Measurements from ENCODE around the gene EML3.

EML3 gene

GRCh38 chr11:62603072-62603408 lies 9.5 kb downstream of the EML3 start:
- Histone ChIP-seq H3K9ac (ENCODE audit: low read length) (no peak overlapping the region), H2BK120ac (ENCODE audit: insufficient read depth, low read length, poor library complexity) (peak overlapping the region; percentile 5), H3K23ac (ENCODE audit: low read length) (no peak overlapping the region), H3K9me3 (ENCODE audit: insufficient read depth, low read depth, low read length) (no peaks in the 10 kb centered on the region), H3K4me1 (ENCODE audit: control insufficient read depth in 1 of 2, insufficient read depth in 2 of 2, low read length in 2 of 2) (peaks cover 10 to 16% of the 10 kb centered on the region in 2 experiments), H3K4me3 (ENCODE audit: low read depth, low read length) (peak overlapping the region; percentile 72), H4K8ac (ENCODE audit: low read depth, low read length) (peak overlapping the region; percentile 75), H2BK12ac (ENCODE audit: low read length) (peak overlapping the region; percentile 7), H3K79me1 (ENCODE audit: low read length) (peaks cover 21% of the 10 kb centered on the region), H3K27ac (ENCODE audit: low read depth, low read length) (no peak overlapping the region), H3K4ac (ENCODE audit: low read depth, low read length) (no peak overlapping the region), H2BK5ac (ENCODE audit: low read depth, low read length, poor library complexity) (no peak overlapping the region), H4K91ac (ENCODE audit: low read depth, low read length) (peak overlapping the region; percentile 41), H3K18ac (ENCODE audit: low read length) (peak overlapping the region; percentile 0), H2AK5ac (ENCODE audit: low read length) (no peak overlapping the region), H2AFZ (ENCODE audit: insufficient read depth, low read length, poor library complexity) (no peak overlapping the region), H4K12ac (ENCODE audit: low read depth, low read length) (peak overlapping the region; percentile 52), H3K14ac (ENCODE audit: low read length) (peak overlapping the region; percentile 10), H3K79me2 (ENCODE audit: control insufficient read depth, insufficient read depth, low read length, poor library complexity) (peaks cover 11% of the 10 kb centered on the region), H3K27me3 (ENCODE audit: insufficient read depth, low read length) (no peaks in the 10 kb centered on the region), H3K4me2 (ENCODE audit: low read length) (peak overlapping the region; percentile 89), H3K36me3 (ENCODE audit: control insufficient read depth in 1 of 2, insufficient read depth in 2 of 2, low read length in 2 of 2) (peaks cover 25 to 27% of the 10 kb centered on the region in 2 experiments)
- WGBS (ENCODE audit: extremely low coverage, insufficient coverage, insufficient read length) = no CpG with 5 or more reads among the region's 13 CpGs
- no peak for DNase-seq

- Histone ChIP-seq H2AK5ac (ENCODE audit: low read length) (peak overlapping the region; percentile 61), H3K18ac (ENCODE audit: low read length) (peak overlapping the region; percentile 71), H3K79me1 (ENCODE audit: low read length) (peaks cover 21% of the 10 kb centered on the region)
These were observed 10.2 kb downstream of the EML3 start for GRCh38 chr11:62602141-62603071.

DNA sequence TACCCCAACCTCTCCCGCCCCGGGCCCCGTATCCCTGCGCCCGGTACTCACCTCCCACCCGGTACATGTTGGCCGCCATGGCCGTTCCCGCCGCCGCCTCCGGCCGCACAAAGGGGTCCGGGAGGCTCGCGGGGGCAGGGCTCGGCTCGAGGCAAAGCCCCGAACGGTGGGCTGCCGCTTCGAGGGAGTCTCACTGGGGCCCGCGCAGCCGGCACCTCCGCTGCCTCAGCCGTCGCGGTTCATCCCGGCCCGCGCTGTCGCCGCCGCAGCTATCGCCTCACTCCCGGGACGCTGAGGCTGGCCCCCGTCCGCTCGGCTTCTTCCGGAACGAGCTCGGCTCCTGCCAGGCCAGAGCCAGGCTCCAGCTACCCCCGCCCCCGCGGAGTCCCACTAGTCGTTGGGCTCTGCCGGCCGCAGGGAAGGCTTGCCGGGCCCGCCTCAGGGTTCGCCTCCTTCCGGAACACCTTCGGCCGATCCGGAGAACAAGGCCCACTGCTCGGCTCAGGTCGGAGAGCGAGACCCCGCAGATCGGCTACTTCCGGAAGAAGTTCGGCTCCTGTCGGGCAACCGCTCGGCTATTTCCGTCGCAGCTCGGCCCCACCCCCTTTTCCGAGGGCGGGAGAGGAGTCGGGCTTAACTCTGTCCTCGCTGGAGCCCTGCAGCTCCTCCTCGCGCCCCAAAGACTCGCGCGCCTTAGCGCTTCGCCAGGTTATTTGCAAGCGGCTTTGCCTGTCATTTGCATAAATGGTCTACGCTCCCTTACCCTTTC lies 11.0 kb downstream of the EML3 start, which contains the start of gene MTA2:
MTA2 (minus strand) TSS at position 494 of the 769 bp plus-strand sequence; CDS start at position 79, 415 bp downstream.
- Histone ChIP-seq H3K4me3 (ENCODE audit: low read depth, low read length) (peak within 1 kb of the TSS; percentile 97), H3K4me1 (ENCODE audit: control insufficient read depth in 1 of 2, insufficient read depth in 2 of 2, low read length in 2 of 2) (peaks cover 10 to 13% of the 10 kb centered on the region in 2 experiments)
- WGBS (ENCODE audit: extremely low coverage, insufficient coverage, insufficient read length) = no CpG with 5 or more reads among the region's 83 CpGs

More at GRCh38 chr11:62602141-62603071, 10.2 kb downstream of the EML3 start:
- Histone ChIP-seq H3K36me3 (ENCODE audit: control insufficient read depth in 1 of 2, insufficient read depth in 2 of 2, low read length in 2 of 2) (peaks cover 30 to 32% of the 10 kb centered on the region in 2 experiments), H2BK5ac (ENCODE audit: low read depth, low read length, poor library complexity) (peak overlapping the region; percentile 71), H3K4me3 (ENCODE audit: low read depth, low read length) (peak overlapping the region; percentile 72), H3K27me3 (ENCODE audit: insufficient read depth, low read length) (no peaks in the 10 kb centered on the region), H3K4ac (ENCODE audit: low read depth, low read length) (peak overlapping the region; percentile 19), H3K4me2 (ENCODE audit: low read length) (peak overlapping the region; percentile 89), H3K9ac (ENCODE audit: low read length) (peak overlapping the region; percentile 66), H3K79me2 (ENCODE audit: control insufficient read depth, insufficient read depth, low read length, poor library complexity) (peaks cover 11% of the 10 kb centered on the region), H3K23ac (ENCODE audit: low read length) (no peak overlapping the region), H4K8ac (ENCODE audit: low read depth, low read length) (peak overlapping the region; percentile 78), H3K9me3 (ENCODE audit: insufficient read depth, low read depth, low read length) (no peaks in the 10 kb centered on the region), H2BK12ac (ENCODE audit: low read length) (peak overlapping the region; percentile 7), H3K14ac (ENCODE audit: low read length) (peak overlapping the region; percentile 80), H4K91ac (ENCODE audit: low read depth, low read length) (peak overlapping the region; percentile 68), H2AFZ (ENCODE audit: insufficient read depth, low read length, poor library complexity) (peak overlapping the region; percentile 32), H2BK120ac (ENCODE audit: insufficient read depth, low read length, poor library complexity) (peak overlapping the region; percentile 67), H4K12ac (ENCODE audit: low read depth, low read length) (peak overlapping the region; percentile 64), H3K27ac (ENCODE audit: low read depth, low read length) (peak overlapping the region; percentile 84), H3K4me1 (ENCODE audit: control insufficient read depth in 1 of 2, insufficient read depth in 2 of 2, low read length in 2 of 2) (peaks cover 10 to 16% of the 10 kb centered on the region in 2 experiments)
- no CpG with 5 or more reads among the region's 96 CpGs for WGBS (ENCODE audit: extremely low coverage, insufficient coverage, insufficient read length)
- peak; percentile 62 to 66 for DNase-seq

DNA sequence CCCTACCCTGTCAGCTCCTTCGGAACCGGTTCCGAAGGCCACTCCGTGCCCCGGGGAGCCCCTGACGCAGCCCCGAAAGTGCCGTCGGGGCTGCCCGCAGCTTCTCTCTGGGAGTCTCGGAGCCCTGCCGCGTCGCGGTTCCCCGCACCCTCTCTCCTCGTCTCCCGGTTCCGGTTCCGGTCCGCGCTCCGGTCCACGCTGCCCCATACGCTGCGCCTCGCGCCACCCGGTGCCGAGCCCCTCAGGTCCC lies 11.5 kb downstream of the EML3 start:
- Histone ChIP-seq H3K4ac (ENCODE audit: low read depth, low read length) (peak overlapping the region; percentile 97), H3K36me3 (ENCODE audit: control insufficient read depth in 1 of 2, insufficient read depth in 2 of 2, low read length in 2 of 2) (peaks cover 40 to 42% of the 10 kb centered on the region in 2 experiments)

More for the DNA sequence above, 11.0 kb downstream of the EML3 start, which contains the start of gene MTA2:
- Histone ChIP-seq H3K14ac (ENCODE audit: low read length) (peak within 1 kb of the TSS; percentile 97), H3K4ac (ENCODE audit: low read depth, low read length) (peak within 1 kb of the TSS; percentile 97), H2AFZ (ENCODE audit: insufficient read depth, low read length, poor library complexity) (peak within 1 kb of the TSS; percentile 51), H3K27ac (ENCODE audit: low read depth, low read length) (peak within 1 kb of the TSS; percentile 96), H3K36me3 (ENCODE audit: control insufficient read depth in 1 of 2, insufficient read depth in 2 of 2, low read length in 2 of 2) (peaks cover 36 to 38% of the 10 kb centered on the region in 2 experiments), H2BK5ac (ENCODE audit: low read depth, low read length, poor library complexity) (peak within 1 kb of the TSS; percentile 86), H4K91ac (ENCODE audit: low read depth, low read length) (peak within 1 kb of the TSS; percentile 98), H4K12ac (ENCODE audit: low read depth, low read length) (peak within 1 kb of the TSS; percentile 93), H4K8ac (ENCODE audit: low read depth, low read length) (peak within 1 kb of the TSS; percentile 93), H3K79me2 (ENCODE audit: control insufficient read depth, insufficient read depth, low read length, poor library complexity) (peaks cover 11% of the 10 kb centered on the region), H2BK12ac (ENCODE audit: low read length) (no peak within 1 kb of the TSS), H3K4me2 (ENCODE audit: low read length) (peak within 1 kb of the TSS; percentile 89), H3K23ac (ENCODE audit: low read length) (no peak within 1 kb of the TSS), H3K9ac (ENCODE audit: low read length) (peak within 1 kb of the TSS; percentile 98), H3K9me3 (ENCODE audit: insufficient read depth, low read depth, low read length) (no peaks in the 10 kb centered on the region), H3K18ac (ENCODE audit: low read length) (peak within 1 kb of the TSS; percentile 96), H3K79me1 (ENCODE audit: low read length) (peaks cover 21% of the 10 kb centered on the region), H3K27me3 (ENCODE audit: insufficient read depth, low read length) (no peaks in the 10 kb centered on the region), H2BK120ac (ENCODE audit: insufficient read depth, low read length, poor library complexity) (peak within 1 kb of the TSS; percentile 88), H2AK5ac (ENCODE audit: low read length) (peak within 1 kb of the TSS; percentile 61)
- peak; percentile 99 for DNase-seq

More for the DNA sequence above, 11.5 kb downstream of the EML3 start:
- Histone ChIP-seq H3K9me3 (ENCODE audit: insufficient read depth, low read depth, low read length) (no peaks in the 10 kb centered on the region), H4K91ac (ENCODE audit: low read depth, low read length) (peak overlapping the region; percentile 98), H3K79me1 (ENCODE audit: low read length) (peaks cover 21% of the 10 kb centered on the region), H3K14ac (ENCODE audit: low read length) (peak overlapping the region; percentile 97), H3K18ac (ENCODE audit: low read length) (peak overlapping the region; percentile 96), H3K27ac (ENCODE audit: low read depth, low read length) (peak overlapping the region; percentile 96), H3K4me3 (ENCODE audit: low read depth, low read length) (peak overlapping the region; percentile 97), H2AK5ac (ENCODE audit: low read length) (peak overlapping the region; percentile 38), H4K8ac (ENCODE audit: low read depth, low read length) (peak overlapping the region; percentile 93), H3K4me2 (ENCODE audit: low read length) (peak overlapping the region; percentile 63), H2BK5ac (ENCODE audit: low read depth, low read length, poor library complexity) (peak overlapping the region; percentile 86), H3K9ac (ENCODE audit: low read length) (peak overlapping the region; percentile 98), H3K79me2 (ENCODE audit: control insufficient read depth, insufficient read depth, low read length, poor library complexity) (peaks cover 11% of the 10 kb centered on the region), H2BK12ac (ENCODE audit: low read length) (no peak overlapping the region), H3K23ac (ENCODE audit: low read length) (no peak overlapping the region), H3K27me3 (ENCODE audit: insufficient read depth, low read length) (no peaks in the 10 kb centered on the region), H3K4me1 (ENCODE audit: control insufficient read depth in 1 of 2, insufficient read depth in 2 of 2, low read length in 2 of 2) (peaks cover 10 to 13% of the 10 kb centered on the region in 2 experiments), H4K12ac (ENCODE audit: low read depth, low read length) (peak overlapping the region; percentile 93), H2AFZ (ENCODE audit: insufficient read depth, low read length, poor library complexity) (peak overlapping the region; percentile 51), H2BK120ac (ENCODE audit: insufficient read depth, low read length, poor library complexity) (peak overlapping the region; percentile 88)
- no CpG with 5 or more reads among the region's 30 CpGs for WGBS (ENCODE audit: extremely low coverage, insufficient coverage, insufficient read length)
- peak in 1 of 2 donors; percentile 34 for DNase-seq

All from trophoblast cell (in vitro differentiated cells and primary cell).